HG03135 (cell line): ENCODE data around the gene THRA.
"Not testable (repeated sequence)": the region's sequence is repeated elsewhere in the genome, so short reads cannot be mapped to it uniquely, and the experiment has no call there.

Experiments
- ATAC-seq: cut with Tn5 transposase; IDR thresholded peaks from one replicate; pipeline ENCODE4 v1.9.1; 2021; ENCODE audit warnings: mild to moderate bottlenecking, moderate library complexity; ENCODE audit not compliant: unreplicated experiment

Gene THRA

DNA sequence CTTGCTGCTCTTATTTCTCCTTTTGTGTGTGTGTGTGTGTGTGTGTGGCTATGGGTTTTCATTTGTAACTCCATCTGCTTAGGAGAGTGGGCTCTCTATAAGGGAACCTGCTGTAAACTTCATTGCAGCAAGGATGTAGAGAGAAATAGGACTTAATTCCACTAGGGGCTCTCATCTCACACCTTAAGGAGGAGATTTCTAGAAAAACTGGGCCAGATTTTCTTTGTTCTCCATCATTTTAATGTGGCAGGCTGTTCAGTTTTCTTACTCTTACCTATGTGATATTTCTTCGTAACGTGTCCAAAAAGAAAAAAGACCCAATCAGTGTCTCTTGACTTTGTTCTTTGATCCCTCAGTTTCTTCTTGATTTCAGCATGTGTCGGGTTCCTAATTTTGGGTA, 73.1 kb downstream of the THRA start:
- ATAC-seq = no peak

DNA sequence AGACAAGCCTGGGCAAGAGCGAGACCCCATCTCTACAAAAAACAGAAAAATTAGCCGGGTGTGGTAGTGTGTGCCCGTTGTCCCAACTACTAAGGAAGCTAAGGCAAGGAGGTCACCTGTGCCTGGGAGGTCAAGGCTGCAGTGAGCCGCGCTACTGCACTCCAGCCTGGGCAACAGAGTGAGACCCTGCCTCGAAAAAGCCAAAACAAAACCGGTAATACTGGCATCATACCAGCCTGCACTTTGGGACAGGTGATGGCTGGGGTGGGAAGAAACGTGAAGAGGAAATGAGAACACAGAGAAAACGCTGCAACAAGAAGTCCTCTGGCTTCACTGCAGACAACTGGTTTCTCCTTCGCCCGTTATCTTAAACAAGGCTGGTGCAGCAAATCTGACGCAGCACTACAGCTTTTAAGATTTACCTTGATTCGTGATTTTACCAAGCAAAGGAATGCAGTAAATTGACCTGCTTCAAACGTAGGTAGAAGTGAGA, 76.8 kb downstream of the THRA start:
- peak; percentile 23 for ATAC-seq

DNA sequence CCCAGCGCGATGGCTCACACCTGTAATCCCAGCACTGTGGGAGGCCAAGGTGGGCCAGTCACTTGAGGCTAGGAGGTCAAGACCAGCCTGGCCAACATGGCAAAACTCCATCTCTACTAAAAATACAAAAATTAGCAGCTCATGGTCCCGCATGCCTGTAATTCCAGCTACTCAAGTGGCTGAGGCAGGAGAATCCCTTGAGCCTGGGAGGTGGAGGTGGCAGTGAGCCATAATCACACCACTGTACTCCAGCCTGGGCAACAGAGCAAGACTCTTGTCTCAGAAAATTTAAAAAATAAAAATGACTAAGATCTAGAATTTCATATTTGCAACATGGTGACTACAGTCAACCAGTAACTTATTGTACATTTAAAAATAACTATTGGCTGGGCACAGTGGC, 80.4 kb downstream of the THRA start:
- ATAC-seq = not testable (repeated sequence)
